GM12878 (cell line): Measurements from ENCODE around the gene ADAM20. TPM values are rescaled to one million over a fixed set of nuclear protein-coding genes. Genes with fewer than 3 reads are reported as not detected.

ENCODE experiments used
- ATAC-seq: fragments of 200-7000 bp; cut with Tn5 transposase; 3 replicates; pipeline ENCODE4 v1.9.1; 2020; ENCODE audit warnings: mild to moderate bottlenecking, moderate library complexity
- Bru-seq: library from RNA; stranded (reverse); fragments of 400-500 nt; gene quantifications from one replicate; lab custom pipeline; 2021; lab: Mats Ljungman, UMichigan
- BruChase-seq, 2 experiments: library from RNA; stranded (reverse); fragments of 400-500 nt; gene quantifications; one replicate each; lab custom pipeline; 2021; lab: Mats Ljungman, UMichigan
- BruUV-seq: library from RNA; stranded (reverse); fragments of 400-500 nt; replicated peaks from 2 replicates; lab custom pipeline; 2021; lab: Mats Ljungman, UMichigan
- CTCF ChIA-PET: fragments of 300-600 bp; sonication (Branson Sonifier 250); formaldehyde crosslinking; extraction: SDS; loops from one replicate; lab custom pipeline; 2021; ENCODE audit warnings: inconsistent platforms; lab: Yijun Ruan, JAX
- POLR2A ChIA-PET: fragments of 350-600 bp; formaldehyde crosslinking; extraction: SDS; loops from one replicate; lab custom pipeline; 2021; ENCODE audit warnings: inconsistent platforms; lab: Charles Lee
- RAD21 ChIA-PET: fragments of 300-600 bp; sonication (Branson Sonifier 250); formaldehyde crosslinking; loops from one replicate; lab custom pipeline; 2023; ENCODE audit warnings: antibody characterized with exemption; ENCODE audit not compliant: unreplicated experiment; lab: Charles Lee
- SMC1A ChIA-PET: fragments of 300-600 bp; sonication (Branson Sonifier 250); formaldehyde crosslinking; loops from one replicate; lab custom pipeline; 2023; ENCODE audit not compliant: unreplicated experiment, uncharacterized antibody; lab: Charles Lee
- DNase-seq: peaks from one replicate; pipeline ENCODE4 v3.0.0-alpha.2; 2011; ENCODE audit warnings: low read depth, low spot score
- FAIRE-seq: peaks from 3 replicates; lab custom pipeline; 2011; peaks lifted over from hg19 to GRCh38; lab: Jason Lieb, UNC
- H2AFZ ChIP-seq: 2 replicates; pipeline ENCODE4 v1.6.0; 2011; ENCODE audit warnings: low read depth, low read length, control low read depth; ENCODE audit not compliant: control insufficient read depth
- H3K27ac ChIP-seq: 2 replicates; pipeline ENCODE4 v1.5.1; 2011; ENCODE audit warnings: control low read depth; ENCODE audit not compliant: control insufficient read depth, insufficient read depth
- H3K27me3 ChIP-seq, 2 experiments: replicated peaks in 1 of 2; 2 replicates each; pipeline versions ENCODE4 v1.6.0 to v1.6.1; 2011; ENCODE audit warnings: low read length in 1 of 2; ENCODE audit not compliant: control insufficient read depth in 2 of 2, insufficient read depth in 2 of 2
- H3K36me3 ChIP-seq, 2 experiments: 2 replicates each; pipeline ENCODE4 v1.5.1; 2011; ENCODE audit warnings: low read length in 1 of 2; ENCODE audit not compliant: control insufficient read depth in 2 of 2, insufficient read depth in 2 of 2
- H3K4me1 ChIP-seq: 2 replicates; pipeline ENCODE4 v1.6.1; 2011; ENCODE audit warnings: mild to moderate bottlenecking, low read length, moderate library complexity, mixed read lengths; ENCODE audit not compliant: control insufficient read depth, insufficient read depth
- H3K4me2 ChIP-seq: 2 replicates; pipeline ENCODE4 v1.6.0; 2011; ENCODE audit warnings: control low read depth; ENCODE audit not compliant: control insufficient read depth, insufficient read depth
- H3K4me3 ChIP-seq: fragments of 200-600 bp; sonication (generic); 2 replicates; pipeline ENCODE4 v1.5.1; 2016
- H3K79me2 ChIP-seq: 2 replicates; pipeline ENCODE4 v1.6.0; 2011; ENCODE audit warnings: low read length; ENCODE audit not compliant: control insufficient read depth, insufficient read depth
- H3K9ac ChIP-seq: 2 replicates; pipeline ENCODE4 v1.8.0; 2011; ENCODE audit warnings: low read length, control low read depth, mixed read lengths; ENCODE audit not compliant: control insufficient read depth, insufficient read depth
- H3K9me3 ChIP-seq: replicated peaks from 3 replicates; pipeline ENCODE4 v1.5.1; 2011; ENCODE audit warnings: mild to moderate bottlenecking, low read length; ENCODE audit not compliant: control insufficient read depth, insufficient read depth
- H4K20me1 ChIP-seq: 2 replicates; pipeline ENCODE4 v1.6.0; 2011; ENCODE audit not compliant: control insufficient read depth, insufficient read depth
- CREM ChIP-seq: IDR thresholded peaks from 2 replicates; pipeline ENCODE4 v1.6.1; 2014; ENCODE audit warnings: antibody characterized with exemption, low read depth
- NRF1 ChIP-seq: conservative IDR thresholded peaks from 2 replicates; pipeline ENCODE4 v1.6.1; 2011; ENCODE audit warnings: mild to moderate bottlenecking, low read depth, low read length, improper control_type of control experiment
- PML ChIP-seq: IDR thresholded peaks from 2 replicates; pipeline ENCODE4 v1.6.1; 2012; ENCODE audit warnings: low read length, inconsistent platforms
- SMAD1 ChIP-seq: fragments of 450-650 bp; IDR thresholded peaks from 2 replicates; pipeline ENCODE4 v1.6.1; 2018; ENCODE audit warnings: mild to moderate bottlenecking, low read depth; ENCODE audit not compliant: partially characterized antibody
- SMARCA5 ChIP-seq: fragments of 450-650 bp; IDR thresholded peaks from 2 replicates; pipeline ENCODE4 v1.6.1; 2017; ENCODE audit warnings: mild to moderate bottlenecking
- ZNF622 ChIP-seq: fragments of 450-650 bp; IDR thresholded peaks from 2 replicates; pipeline ENCODE4 v1.6.1; 2017; ENCODE audit warnings: mild to moderate bottlenecking, inconsistent platforms
- WGBS: methylation state at CpG from one replicate; pipeline ENCODE4 v1.1.6; 2016; ENCODE audit warnings: low lambda C conversion rate; ENCODE audit not compliant: insufficient replicate concordance, insufficient coverage; ENCODE audit errors: missing lambda C conversion rate; 5-methylcytosine and 5-hydroxymethylcytosine counted together
- in situ Hi-C: fragments of 300-500 bp; cut with MboI; formaldehyde crosslinking; loops from 9 replicates; pipeline ENCODE4 v1.14.3; 2018; ENCODE audit warnings: mixed read lengths
- intact Hi-C: fragments of 100-400 bp; cut with micrococcal nuclease; formaldehyde crosslinking; loops from one replicate; pipeline ENCODE4 v1.14.2; 2022; ENCODE audit not compliant: unreplicated experiment
- long read RNA-seq, 2 experiments: library from polyadenylated mRNA; unstranded; transcript quantifications; one replicate each; pipeline ENCODE4 v2.0.0, GENCODE V29; 2019 to 2020
- polyA minus RNA-seq, 3 experiments: library from RNA; depleted of rRNA, polyadenylated mRNA; stranded (reverse); fragments of >200 nt; gene quantifications; 2 replicates each; pipeline ENCODE4 v1.2.3, GENCODE V29; 2011
- polyA plus RNA-seq, 11 experiments: library from polyadenylated mRNA; depleted of rRNA in 4 of 11; unstranded in 6 of 11; stranded (reverse) in 5 of 11; fragments of >200 nt; fragmentation: Nextera tagmentation in 4 of 11; fragmentation: Illumina TruSeq in 1 of 11; extraction: Ambion mirVana in 4 of 11; extraction: Trizol in 1 of 11; gene quantifications; 1 replicate in 1 of 11; 2 replicates in 10 of 11; pipeline versions ENCODE4 v1.2.1 to v1.2.3, GENCODE V29; 2011 to 2016; ENCODE audit warnings: inconsistent platforms in 2 of 11, missing spikeins in 2 of 11, low read depth in 1 of 11
- total RNA-seq, 4 experiments: library from RNA; depleted of rRNA in 3 of 4; stranded (reverse); fragments of >200 nt in 3 of 4; fragmentation: Illumina TruSeq in 1 of 4; extraction: Trizol in 1 of 4; gene quantifications; 2 replicates each; pipeline versions ENCODE4 v1.2.1 to v1.2.3, GENCODE V29; 2013 to 2021
- TF ChIP-seq, protein P1 (sequence below): IDR thresholded peaks from 2 replicates; pipeline ENCODE4 v1.6.1; 2011; ENCODE audit warnings: borderline replicate concordance, low read depth, mild to moderate bottlenecking, moderate library complexity, low read length; ENCODE audit not compliant: insufficient read depth, poor library complexity, severe bottlenecking
- TF ChIP-seq, protein P2 (sequence below): fragments of 450-650 bp; IDR thresholded peaks from 2 replicates; pipeline ENCODE4 v1.6.1; 2017; ENCODE audit warnings: mild to moderate bottlenecking
- TF ChIP-seq, protein P3 (sequence below): IDR thresholded peaks from 2 replicates; pipeline ENCODE4 v1.6.1; 2012; ENCODE audit warnings: low read length, inconsistent platforms

Gene ADAM20
- total RNA-seq (2013; cell fraction: nucleolus; rRNA removed), result 15.1 and 17.2 TPM in 2 replicates
- 0.33 and 0.34 TPM in 2 replicates for total RNA-seq (2014; rRNA removed)
- total RNA-seq (2014; rRNA removed; fragmentation: Illumina TruSeq; extraction: Trizol), result 0.13 and 0.32 TPM in 2 replicates
- 0.08 and 0.10 TPM in 2 replicates for total RNA-seq (2021)
- not detected for polyA plus RNA-seq (2011; ENCODE audit: low read depth)
- polyA plus RNA-seq (2011; rRNA removed), result 0.09 and 0.19 TPM in 2 replicates
- 0.03 TPM in 1 of 2 replicates, not detected in the other for polyA plus RNA-seq (2011; cell fraction: cytosol; rRNA removed)
- 0.66 and 0.93 TPM in 2 replicates for polyA plus RNA-seq (2011; cell fraction: nucleus; rRNA removed)
- polyA plus RNA-seq (2012), result 0.07 and 0.13 TPM in 2 replicates
- not detected in 2 replicates for polyA plus RNA-seq (2014; fragmentation: Illumina TruSeq; extraction: Trizol)
- polyA plus RNA-seq (2014; fragmentation: Nextera tagmentation; extraction: Ambion mirVana), result under 1 TPM in 1 of 2 experiments, not detected in 1; 0.04 TPM
- polyA plus RNA-seq (2014; rRNA removed), result 0.04 and 0.05 TPM in 2 replicates
- polyA plus RNA-seq (2016; fragmentation: Nextera tagmentation; extraction: Ambion mirVana), result under 1 TPM in 1 of 2 experiments, not detected in 1; 0.08 TPM
- 5.2 and 5.3 TPM in 2 replicates for polyA minus RNA-seq (2011; rRNA and poly(A)+ RNA removed)
- polyA minus RNA-seq (2011; cell fraction: cytosol; rRNA and poly(A)+ RNA removed), result not detected in 2 replicates
- polyA minus RNA-seq (2011; cell fraction: nucleus; rRNA and poly(A)+ RNA removed), result 5.6 and 6.3 TPM in 2 replicates
- Bru-seq, nascent RNA, result percentile 68 among the genes with signal in this experiment
- percentile 91 among the genes with signal in this experiment for BruChase-seq, experiment 1, labeled RNA remaining after a 6-hour chase
- percentile 90 among the genes with signal in this experiment for BruChase-seq, experiment 2, labeled RNA remaining after a 2-hour chase
- long read RNA-seq, experiment 1, result 0 reads
- long read RNA-seq, experiment 2, result 0 reads

DNA sequence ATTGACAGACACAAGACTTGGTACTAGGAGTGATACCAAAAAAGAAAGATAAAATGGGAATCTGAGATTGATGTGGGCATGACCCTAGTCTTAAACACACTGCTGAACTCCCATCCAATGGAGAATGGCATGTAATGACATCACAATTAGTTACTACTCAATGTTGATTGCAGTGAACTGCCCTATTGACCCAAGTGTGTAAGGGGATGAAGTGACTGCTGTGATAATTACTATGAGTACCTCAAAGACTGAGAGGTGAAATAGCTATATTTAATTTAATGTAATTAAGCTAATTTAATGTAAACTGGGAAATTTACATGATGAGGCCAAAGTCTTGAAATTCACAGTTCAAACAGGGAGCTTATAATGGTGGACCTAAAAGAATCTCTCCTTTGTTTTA is at the start of gene ADAM20:
TSS of gene ADAM20 (minus strand) at position 101 of the 400 bp plus-strand sequence. CDS start 10,247 bp downstream, outside the sequence.
- Histone ChIP-seq H3K79me2 (no peaks in the 10 kb centered on the region), H3K36me3 (no peaks in the 10 kb centered on the region), H3K27me3 (no peaks in the 10 kb centered on the region), H3K9ac (no peak within 1 kb of the TSS), H3K27ac (no peak within 1 kb of the TSS), H3K4me2 (no peak within 1 kb of the TSS), H3K4me3 (no peak within 1 kb of the TSS), H3K9me3 (no peaks in the 10 kb centered on the region), H3K4me1 (peaks cover 3% of the 10 kb centered on the region), H2AFZ (no peak within 1 kb of the TSS), H4K20me1 (no peaks in the 10 kb centered on the region)
- TF ChIP-seq SMAD1, result no peak
- FAIRE-seq (no peak), ATAC-seq (no peak), DNase-seq (no peak)
- in situ Hi-C loops (no loop called here), intact Hi-C loops (no loop called here)
- SMC1A ChIA-PET, result interaction anchor here (0.7 kb wide), 1 partner anchor 1279 kb away, joined by 3 read pairs; no protein-coding TSS in a partner anchor
- POLR2A ChIA-PET, result no interaction called here
- RAD21 ChIA-PET, result no interaction called here
- no TSS peak for BruUV-seq
- CTCF ChIA-PET, result interaction anchor here (1.2 kb wide), 1 partner anchor 447 kb away, joined by 3 read pairs; no protein-coding TSS in a partner anchor

GRCh38 chr14:70576891-70577290 is 42.1 kb upstream of the ADAM20 start:
- BruUV-seq, result no TSS peak
- no peaks in the 10 kb centered on the region for H4K20me1 ChIP-seq
- TF ChIP-seq, protein P1, sequence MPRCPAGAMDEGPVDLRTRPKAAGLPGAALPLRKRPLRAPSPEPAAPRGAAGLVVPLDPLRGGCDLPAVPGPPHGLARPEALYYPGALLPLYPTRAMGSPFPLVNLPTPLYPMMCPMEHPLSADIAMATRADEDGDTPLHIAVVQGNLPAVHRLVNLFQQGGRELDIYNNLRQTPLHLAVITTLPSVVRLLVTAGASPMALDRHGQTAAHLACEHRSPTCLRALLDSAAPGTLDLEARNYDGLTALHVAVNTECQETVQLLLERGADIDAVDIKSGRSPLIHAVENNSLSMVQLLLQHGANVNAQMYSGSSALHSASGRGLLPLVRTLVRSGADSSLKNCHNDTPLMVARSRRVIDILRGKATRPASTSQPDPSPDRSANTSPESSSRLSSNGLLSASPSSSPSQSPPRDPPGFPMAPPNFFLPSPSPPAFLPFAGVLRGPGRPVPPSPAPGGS, result no peak
- TF ChIP-seq SMARCA5, result no peak
- no peak for TF ChIP-seq PML
- TF ChIP-seq NRF1, result no peak
- TF ChIP-seq CREM, result no peak
- TF ChIP-seq, protein P2, sequence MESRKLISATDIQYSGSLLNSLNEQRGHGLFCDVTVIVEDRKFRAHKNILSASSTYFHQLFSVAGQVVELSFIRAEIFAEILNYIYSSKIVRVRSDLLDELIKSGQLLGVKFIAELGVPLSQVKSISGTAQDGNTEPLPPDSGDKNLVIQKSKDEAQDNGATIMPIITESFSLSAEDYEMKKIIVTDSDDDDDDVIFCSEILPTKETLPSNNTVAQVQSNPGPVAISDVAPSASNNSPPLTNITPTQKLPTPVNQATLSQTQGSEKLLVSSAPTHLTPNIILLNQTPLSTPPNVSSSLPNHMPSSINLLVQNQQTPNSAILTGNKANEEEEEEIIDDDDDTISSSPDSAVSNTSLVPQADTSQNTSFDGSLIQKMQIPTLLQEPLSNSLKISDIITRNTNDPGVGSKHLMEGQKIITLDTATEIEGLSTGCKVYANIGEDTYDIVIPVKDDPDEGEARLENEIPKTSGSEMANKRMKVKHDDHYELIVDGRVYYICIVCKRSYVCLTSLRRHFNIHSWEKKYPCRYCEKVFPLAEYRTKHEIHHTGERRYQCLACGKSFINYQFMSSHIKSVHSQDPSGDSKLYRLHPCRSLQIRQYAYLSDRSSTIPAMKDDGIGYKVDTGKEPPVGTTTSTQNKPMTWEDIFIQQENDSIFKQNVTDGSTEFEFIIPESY, result no peak
- TF ChIP-seq, protein P3, sequence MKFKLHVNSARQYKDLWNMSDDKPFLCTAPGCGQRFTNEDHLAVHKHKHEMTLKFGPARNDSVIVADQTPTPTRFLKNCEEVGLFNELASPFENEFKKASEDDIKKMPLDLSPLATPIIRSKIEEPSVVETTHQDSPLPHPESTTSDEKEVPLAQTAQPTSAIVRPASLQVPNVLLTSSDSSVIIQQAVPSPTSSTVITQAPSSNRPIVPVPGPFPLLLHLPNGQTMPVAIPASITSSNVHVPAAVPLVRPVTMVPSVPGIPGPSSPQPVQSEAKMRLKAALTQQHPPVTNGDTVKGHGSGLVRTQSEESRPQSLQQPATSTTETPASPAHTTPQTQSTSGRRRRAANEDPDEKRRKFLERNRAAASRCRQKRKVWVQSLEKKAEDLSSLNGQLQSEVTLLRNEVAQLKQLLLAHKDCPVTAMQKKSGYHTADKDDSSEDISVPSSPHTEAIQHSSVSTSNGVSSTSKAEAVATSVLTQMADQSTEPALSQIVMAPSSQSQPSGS, result no peak
- TF ChIP-seq ZNF622, result no peak

More at GRCh38 chr14:70576891-70577290, 42.1 kb upstream of the ADAM20 start:
- H3K4me2 ChIP-seq, result no peak overlapping the region
- H2AFZ ChIP-seq, result no peak overlapping the region
- intact Hi-C loops (no loop called here), in situ Hi-C loops (no loop called here)
- H3K9me3 ChIP-seq, result no peaks in the 10 kb centered on the region
- POLR2A ChIA-PET, result no interaction called here
- RAD21 ChIA-PET, result no interaction called here
- ATAC-seq (no peak), FAIRE-seq (no peak), DNase-seq (no peak)
- H3K27ac ChIP-seq, result no peak overlapping the region
- H3K4me1 ChIP-seq, result no peaks in the 10 kb centered on the region
- H3K27me3 ChIP-seq, result no peaks in the 10 kb centered on the region
- no peak overlapping the region for H3K4me3 ChIP-seq
- no peaks in the 10 kb centered on the region for H3K79me2 ChIP-seq
- H3K36me3 ChIP-seq, result peaks cover 0 to 3% of the 10 kb centered on the region in 2 experiments; a peak in 2 of 4 replicates
- H3K9ac ChIP-seq, result no peak overlapping the region
- SMC1A ChIA-PET, result no interaction called here
- 86% methylated on average over 2 of the region's 2 CpGs for WGBS
- CTCF ChIA-PET, result interaction anchor here (1.6 kb wide), 1 partner anchor 19 kb away, joined by 4 read pairs; no protein-coding TSS in a partner anchor
